SW 1271 (cell line): ENCODE results near the gene PRCP.

ENCODE experiments used
- DNase-seq, 2 experiments: peaks; one replicate each; lab custom pipeline; 2025; lab: John Stamatoyannopoulos, UW

Gene PRCP

DNA sequence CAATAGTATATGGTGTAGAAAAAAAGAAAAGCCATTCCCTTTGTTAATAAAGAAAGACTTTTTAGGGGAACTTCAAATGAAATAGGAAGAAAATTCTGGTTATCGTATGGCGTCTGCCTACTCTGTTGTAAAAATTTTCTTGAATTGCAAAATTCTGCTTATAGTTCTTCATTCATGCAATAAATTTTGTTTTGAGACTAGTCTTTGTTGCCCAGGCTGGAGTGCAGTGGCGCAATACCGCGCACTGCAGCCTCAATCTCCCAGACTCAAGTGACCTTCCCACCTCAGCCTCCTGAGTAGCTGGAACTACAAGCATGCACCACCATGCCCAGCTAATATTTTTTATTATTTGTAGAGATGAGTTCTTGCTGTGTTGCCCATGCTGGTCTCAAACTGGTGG lies 7.1 kb upstream of the PRCP start:
- DNase-seq, result no peak

- DNase-seq, result no peak
These were observed 6.7 kb upstream of the PRCP start for GRCh38 chr11:82906931-82907330.

DNA sequence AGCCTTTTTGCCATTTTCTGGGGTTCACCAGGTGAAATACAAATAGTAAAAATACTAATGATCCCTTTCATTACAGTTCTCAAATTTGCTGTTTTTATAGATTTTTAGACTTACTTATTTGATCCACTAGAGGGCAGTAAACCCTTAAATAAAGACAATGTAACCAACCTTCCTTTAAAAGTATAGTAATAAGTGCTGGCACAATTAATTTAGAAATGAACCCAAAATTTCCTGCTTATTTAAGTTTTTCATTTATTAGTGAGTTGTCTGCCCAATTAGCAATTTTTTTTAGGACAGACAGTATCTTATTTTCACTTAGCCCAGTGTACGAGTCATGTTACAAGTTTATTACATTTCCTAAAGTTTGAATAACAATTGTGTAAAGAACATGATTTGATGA lies 6.0 kb upstream of the PRCP start:
- peak in 1 of 2 experiments; percentile 70 for DNase-seq

DNA sequence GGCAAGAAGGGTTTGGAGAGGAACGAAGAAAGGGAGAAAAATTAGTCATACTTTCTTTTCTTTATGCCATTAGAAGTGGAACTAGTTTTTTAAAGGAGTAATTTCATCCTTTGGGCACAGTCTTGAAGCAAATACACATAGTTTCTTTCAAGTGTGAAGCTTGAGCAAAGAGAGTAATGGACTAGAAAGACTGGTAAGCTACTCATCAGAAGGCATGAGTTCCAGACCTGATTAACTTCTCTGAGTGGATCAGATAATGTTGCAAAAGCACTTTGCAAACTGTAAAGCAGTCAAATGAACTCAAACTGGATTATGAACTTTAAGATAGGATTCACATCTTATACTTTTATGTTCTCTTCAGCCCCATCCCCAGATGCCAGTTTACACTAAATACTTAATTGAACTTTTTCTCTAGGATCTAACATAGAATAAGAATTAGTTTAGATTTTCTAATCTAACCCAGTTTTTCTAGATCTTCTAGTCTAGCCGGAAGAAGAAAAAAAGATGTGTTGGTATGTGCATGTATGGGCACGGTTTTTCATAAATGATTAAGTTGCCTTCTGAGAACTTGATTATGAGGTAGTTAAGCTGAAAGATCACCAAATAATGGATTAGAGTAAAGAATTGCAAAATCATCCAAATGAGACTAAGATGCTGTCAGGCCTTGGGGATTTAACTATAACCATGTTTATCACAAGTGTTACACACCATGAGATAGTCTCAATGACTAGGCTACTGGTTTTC lies 3.8 kb upstream of the PRCP start:
- DNase-seq, result no peak

DNA sequence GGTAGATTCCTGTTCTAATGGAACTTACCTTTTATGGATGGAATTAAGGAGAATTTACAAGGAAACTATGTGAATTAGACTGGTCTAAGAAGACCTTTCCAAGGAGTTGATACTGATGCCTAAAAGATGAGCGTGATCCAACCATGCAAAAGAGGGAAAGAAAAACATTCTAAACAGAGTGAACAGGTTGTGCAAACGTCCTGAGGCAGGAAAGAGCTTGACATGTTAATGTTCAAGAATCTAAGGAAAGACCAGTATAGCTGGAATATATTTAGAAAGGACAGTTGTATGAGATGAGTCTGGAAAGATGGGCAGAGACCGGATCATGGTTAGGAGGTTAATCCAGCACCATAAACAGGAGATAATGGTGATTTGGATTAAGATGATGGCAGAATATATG lies 2.6 kb upstream of the PRCP start:
- DNase-seq, result no peak

DNA sequence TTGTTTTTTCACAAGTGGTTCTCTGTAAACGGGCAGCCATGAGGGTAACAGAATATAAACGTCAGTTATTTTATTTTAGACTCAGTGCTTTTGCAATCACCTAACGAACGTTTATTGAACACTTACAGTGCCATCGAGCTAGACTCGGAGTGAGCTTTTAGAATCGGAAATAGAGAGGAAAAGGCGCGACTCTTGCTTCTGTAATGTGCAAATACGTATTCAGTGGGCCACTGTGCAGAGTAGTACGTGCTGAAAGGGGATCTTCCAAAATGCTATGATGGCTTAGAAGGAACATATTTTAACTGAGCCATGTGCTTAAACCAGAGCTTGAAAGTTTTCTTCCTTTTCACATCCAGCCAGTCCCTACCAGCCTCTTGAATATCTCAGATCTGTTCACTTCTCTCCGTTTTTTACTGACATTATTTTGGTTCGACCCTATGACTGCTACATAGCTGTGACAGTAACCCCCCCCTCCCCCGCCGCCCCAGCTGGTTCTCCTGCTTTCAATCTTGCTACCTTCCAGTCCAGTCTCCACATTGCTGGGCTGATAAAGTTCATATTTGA lies 1.8 kb upstream of the PRCP start:
- DNase-seq, result no peak

DNA sequence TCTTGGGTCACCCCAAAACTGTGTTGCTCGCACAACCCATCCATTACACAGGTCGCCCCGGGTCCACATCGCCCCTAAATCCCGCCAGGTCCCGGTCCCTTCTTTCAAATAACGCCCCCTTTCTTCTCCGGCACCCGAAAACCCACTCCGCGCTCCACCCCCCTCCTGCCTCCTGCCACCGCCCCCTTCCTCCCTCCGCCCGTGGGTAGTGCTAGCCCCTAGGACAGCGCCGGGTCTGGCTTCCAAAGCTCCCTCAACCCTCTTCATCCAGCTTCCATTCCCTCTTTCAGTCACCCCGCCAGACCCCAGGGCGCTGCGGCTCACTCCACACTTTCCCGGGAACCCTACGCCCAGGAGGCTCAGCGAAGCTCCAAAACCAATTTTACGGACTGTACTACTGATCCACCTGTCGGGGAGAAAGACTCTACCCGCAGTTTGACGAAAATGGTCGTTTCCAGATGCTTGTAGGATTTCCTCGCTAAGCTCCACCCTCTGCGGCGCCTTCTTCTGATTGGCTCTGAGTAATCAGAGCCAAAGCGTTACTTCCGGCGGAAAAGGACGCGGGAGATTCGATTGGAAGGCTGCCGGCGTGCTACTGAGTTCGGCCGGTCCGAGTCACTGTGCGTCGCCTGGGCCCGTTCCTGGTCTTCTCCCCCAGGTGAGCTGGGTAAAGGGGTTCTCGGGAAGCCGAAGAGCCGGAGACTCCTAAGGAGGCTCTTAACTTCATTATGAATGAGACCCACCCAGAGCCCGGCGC lies 1.1 kb upstream of the PRCP start, which contains the start of gene DDIAS:
DDIAS (plus strand) TSS at position 572 of the 757 bp plus-strand sequence. CDS start 13,003 bp downstream, outside the sequence.
- DNase-seq, result peak; percentile 97 to 99

- no peak for DNase-seq
These were observed 313 bp downstream of the PRCP start for GRCh38 chr11:82899957-82900276.

- DNase-seq, result peak in 1 of 2 experiments; percentile 11
These were observed 927 bp downstream of the PRCP start for GRCh38 chr11:82899186-82899820.

DNA sequence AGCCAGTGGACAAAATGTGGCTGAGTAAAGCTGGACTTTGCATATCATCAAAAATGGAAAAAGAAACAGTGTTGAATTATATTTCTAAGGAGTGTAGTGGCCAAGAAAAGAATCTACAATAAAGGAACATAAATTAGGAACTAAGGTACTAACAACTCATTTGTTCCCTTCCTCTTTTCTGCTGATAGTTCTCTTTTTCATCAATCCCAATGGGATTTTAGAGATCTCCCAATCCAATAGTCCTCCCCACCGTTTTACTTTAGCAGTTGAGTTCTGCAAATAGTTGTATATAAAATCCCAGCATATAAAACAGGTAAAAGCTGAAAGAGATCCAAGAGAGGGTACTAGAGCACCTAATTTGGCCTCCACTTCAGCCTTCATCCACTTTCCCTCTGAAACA lies 2.0 kb downstream of the PRCP start:
- DNase-seq, result no peak

GRCh38 chr11:82896183-82896582 lies 4.0 kb downstream of the PRCP start:
- no peak for DNase-seq

DNA sequence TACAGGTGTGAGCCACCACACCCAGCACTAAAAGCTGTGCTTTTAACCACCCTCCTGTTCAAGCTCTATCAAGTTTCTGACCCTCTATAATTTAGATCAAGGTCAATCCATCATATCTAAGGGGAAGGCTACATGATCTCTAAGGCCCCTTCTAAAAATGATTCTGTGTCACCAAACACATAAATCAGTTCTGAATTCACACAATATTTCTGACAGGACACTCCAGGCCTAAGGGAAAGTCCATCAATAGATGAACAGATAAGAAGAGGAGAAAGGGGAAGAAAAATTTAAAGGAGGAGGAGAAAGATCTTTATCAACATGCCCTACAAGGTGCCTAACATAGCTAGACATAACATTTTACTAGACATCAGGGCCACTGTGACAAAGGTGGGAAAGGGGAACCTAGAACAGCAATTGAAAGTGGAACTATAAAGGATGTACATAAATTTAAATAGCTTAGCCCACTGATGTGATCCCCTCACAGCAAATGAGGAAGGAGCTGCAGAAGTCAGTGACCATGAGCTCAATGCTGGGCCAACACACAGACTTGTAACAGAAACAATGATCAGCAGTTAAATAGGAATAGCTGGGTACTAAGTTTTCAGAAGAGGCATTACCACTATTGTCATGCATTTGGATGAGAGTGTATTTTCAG lies 4.7 kb downstream of the PRCP start:
- no peak for DNase-seq

DNA sequence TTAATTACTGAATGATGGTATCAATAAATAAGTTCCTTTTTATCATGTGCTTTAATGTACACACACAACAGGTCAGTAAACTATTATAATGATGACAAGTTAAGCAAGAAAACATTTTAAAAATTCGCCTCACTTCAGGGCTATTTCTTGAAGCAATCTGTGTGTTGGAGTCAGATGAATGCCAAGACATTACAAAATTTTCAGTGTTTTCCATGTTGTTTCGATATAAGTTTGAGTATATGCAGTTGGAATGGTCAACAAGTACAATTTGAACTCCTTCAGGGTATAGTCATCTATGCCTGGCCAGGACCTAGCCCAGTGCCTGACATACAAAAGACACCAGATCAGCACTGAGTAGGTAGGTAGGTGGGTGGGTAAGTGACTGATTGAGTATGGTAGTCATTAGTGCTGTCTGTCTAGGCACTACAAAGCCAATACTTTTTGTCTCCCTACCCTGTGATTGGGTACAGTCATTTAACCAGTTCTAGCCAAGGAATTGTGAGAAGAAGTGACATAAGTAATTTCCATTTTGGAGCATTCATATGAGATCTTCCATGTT lies 7.5 kb downstream of the PRCP start:
- no peak for DNase-seq

DNA sequence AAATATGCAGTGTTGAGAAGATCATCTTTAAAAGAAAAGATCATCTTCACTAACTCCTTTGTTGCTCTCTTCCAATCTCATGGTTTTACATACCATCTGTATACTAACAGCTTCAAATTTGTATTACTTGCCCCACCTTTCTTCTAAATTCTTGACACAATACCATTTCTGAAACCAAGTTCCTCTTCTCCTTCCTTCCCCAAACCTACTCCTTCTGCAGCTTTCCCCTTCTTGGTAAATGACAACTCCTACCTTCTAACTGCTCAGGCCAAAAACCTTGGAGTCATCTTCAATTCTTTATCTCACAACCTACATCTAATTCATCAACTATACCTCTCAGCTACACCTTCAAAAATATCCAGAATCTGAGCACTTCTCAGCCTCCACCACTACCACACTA lies 9.3 kb downstream of the PRCP start:
- no peak for DNase-seq

DNA sequence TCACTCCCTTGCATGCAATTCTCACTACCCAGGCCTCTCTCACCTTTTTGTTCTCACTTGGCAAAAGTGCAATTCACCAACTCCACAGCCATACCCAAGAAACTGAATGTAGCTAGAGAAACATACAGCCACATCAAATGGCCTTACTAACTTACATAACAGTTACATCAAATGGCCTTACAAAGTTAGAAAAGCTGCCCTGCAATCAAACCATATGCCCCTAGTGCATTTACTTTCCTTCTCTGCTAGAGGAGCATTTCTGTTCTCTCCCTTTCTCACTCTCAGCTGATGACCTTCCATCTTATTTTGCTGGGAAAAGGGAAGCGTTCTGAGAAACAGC lies 10.3 kb downstream of the PRCP start:
- no peak for DNase-seq

DNA sequence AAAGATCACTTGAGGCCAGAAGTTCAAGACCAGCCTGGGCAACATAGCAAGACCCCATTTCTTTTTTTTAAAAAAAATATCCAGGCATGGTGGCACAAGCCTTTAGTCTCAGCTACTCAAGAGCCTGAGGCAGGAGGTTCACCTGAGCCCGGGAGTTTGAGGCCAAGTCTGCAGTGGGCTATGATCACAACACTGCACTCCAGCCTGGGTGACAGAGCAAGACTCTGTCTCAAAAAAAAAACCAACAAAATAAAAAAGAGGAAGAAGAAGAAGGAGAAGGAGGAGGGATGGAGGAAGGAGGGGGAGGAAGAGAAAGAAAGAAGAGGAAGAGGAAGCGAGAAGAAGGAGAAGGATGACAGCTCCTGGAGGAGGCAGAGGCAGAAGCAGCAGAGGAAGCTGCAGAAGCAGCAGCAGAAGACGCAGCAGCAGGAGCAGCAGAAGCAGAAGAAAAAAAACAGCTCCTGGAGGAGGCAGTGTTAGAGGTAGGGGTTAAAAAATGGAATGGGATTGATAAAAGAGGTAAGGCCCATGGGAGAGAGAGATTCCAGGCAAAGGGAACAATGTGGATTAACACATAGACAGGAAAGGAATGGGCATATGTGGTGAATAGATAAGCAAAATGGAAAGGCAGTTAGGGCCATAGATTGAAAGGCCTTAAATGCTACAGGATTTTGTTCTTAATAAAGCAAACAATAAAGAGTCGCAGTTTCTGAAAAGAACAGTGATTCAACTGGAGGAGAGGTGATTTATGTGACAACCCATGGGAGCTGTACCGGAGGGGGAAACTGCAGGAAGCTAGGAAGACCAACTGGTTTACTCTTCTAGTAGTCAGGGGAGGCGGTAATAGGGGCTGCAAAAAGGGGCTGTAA lies 10.9 kb downstream of the PRCP start:
- DNase-seq, result no peak

DNA sequence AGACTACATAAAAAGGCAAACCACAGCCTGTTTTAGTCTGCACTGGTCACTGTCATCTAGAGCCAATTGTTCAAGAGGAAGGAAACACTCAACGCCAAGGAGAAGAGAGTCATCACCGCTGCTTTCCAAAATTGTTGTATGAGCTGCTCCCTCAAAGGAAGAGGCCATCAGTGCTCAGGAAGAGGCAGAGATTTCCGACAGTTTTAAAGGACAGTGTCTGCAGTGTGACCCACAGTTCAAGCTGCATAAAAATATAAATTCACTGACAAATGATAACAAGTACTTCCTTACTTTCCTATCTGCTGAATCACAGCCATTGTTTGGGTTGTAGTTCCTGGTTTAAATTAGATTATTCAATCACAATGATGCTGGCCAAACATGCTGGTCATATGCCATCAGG lies 16.4 kb downstream of the PRCP start:
- no peak for DNase-seq

DNA sequence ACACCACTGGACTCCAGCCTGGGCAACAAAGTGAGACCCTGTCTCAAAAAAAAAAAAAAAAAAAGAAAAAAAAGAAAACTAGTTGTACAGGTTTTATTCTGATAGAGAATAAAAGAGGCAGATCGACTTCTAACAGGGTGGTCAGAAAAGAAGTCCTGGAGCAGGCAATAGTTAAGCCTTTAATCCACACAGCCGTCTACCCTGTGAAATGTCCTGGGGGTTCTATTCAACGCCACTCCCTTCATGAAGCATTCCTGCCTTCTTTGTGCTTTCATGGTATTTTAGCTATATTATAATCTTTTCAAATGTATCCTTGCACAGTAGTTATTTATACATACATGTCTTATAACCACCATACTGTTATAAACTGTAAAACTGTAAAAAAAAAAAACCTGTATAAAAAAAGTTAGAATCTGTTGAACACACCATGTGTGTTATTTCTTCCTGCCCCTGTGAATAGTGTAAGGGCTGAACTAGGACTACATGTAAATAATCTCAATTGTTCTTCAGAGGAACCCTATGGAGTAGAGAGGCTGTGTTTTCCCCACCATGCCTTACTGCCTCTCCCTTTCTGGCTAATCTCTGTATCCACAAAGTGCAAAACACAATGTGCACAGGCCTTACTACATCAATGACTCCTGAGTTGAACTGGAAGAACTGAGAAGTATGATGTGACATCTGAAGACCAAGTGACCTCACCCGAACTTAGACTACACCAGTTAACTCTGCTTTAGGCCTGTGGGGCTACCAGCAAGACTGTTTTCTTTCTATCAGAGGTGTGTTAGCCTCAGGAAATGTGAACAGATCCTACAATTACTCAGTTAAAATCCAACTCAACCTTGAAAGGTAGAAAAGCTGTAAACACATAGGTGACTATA lies 25.3 kb downstream of the PRCP start:
- no peak for DNase-seq

DNA sequence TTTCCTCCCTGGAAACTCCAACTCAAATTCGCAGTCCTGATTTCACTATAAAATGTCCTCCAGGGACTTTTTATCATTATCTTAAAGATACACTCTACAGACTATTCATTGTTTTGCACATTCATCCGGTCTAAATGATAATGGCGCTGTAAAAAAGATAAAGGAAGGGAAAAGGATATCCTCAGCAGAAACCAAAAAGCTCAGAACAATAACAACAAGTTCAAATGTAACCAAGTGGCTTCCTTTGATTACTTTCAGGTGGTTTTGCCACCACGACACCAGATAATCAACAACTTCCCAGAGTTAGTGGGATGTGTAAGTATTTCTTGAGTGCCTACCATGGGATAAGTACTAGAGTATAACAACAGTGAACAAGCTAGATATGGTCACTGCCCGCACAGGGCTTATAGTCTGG lies 26.3 kb downstream of the PRCP start:
- DNase-seq, result no peak
